ENCODE data around the gene TOR1B.

GRCh38 chr9:129803676-129804060 is 684 bp downstream of the TOR1B start:
- TF ChIP-seq RAD21 (conservative IDR thresholded peaks at IDR 0.05) = no peak
- no peak for TF ChIP-seq REST (IDR thresholded peaks at IDR 0.05; ENCODE audit: borderline replicate concordance)
- no peak for TF ChIP-seq EZH2 (IDR thresholded peaks at IDR 0.05; ENCODE audit: borderline replicate concordance, insufficient read depth, low read length, poor library complexity, severe bottlenecking)
- TF ChIP-seq TAF1 (IDR thresholded peaks at IDR 0.05; ENCODE audit: low read depth) = no peak
- TF ChIP-seq EP300 (conservative IDR thresholded peaks at IDR 0.05; ENCODE audit: poor library complexity, severe bottlenecking) = no peak
- no peak for TF ChIP-seq CTCF (IDR thresholded peaks at IDR 0.05; ENCODE audit: poor library complexity, severe bottlenecking)
- TF ChIP-seq POLR2AphosphoS5 (IDR thresholded peaks at IDR 0.05) = no peak
- TF ChIP-seq SMC3 (conservative IDR thresholded peaks at IDR 0.05; ENCODE audit: poor library complexity) = no peak
- TF ChIP-seq MXI1 (conservative IDR thresholded peaks at IDR 0.05; ENCODE audit: poor library complexity, severe bottlenecking) = no peak
